Ovary (tissue), 3 donors: ENCODE measurements around the gene XCL2.

ENCODE experiments used
- EP300 ChIP-seq: sonication (generic); formaldehyde crosslinking; IDR thresholded peaks from one replicate; pipeline ENCODE4 v1.6.1; 2017; ENCODE audit warnings: antibody characterized with exemption
- POLR2A ChIP-seq: fragments of 450-650 bp; IDR thresholded peaks from one replicate; pipeline ENCODE4 v1.6.1; 2017; ENCODE audit warnings: antibody characterized with exemption, mild to moderate bottlenecking, moderate library complexity
- TF ChIP-seq, protein P1 (sequence below), 3 donors: fragments of 450-650 bp in 2 of 3; fragments of 200-600 bp in 1 of 3; IDR thresholded peaks; one replicate each; pipeline versions ENCODE4 v1.5.1 to v1.8.0; 2016 to 2022; ENCODE audit warnings: antibody characterized with exemption in 3 of 3, mild to moderate bottlenecking in 1 of 3
- donor health status: DM: no; HTN: no; CAD: no.

DNA sequence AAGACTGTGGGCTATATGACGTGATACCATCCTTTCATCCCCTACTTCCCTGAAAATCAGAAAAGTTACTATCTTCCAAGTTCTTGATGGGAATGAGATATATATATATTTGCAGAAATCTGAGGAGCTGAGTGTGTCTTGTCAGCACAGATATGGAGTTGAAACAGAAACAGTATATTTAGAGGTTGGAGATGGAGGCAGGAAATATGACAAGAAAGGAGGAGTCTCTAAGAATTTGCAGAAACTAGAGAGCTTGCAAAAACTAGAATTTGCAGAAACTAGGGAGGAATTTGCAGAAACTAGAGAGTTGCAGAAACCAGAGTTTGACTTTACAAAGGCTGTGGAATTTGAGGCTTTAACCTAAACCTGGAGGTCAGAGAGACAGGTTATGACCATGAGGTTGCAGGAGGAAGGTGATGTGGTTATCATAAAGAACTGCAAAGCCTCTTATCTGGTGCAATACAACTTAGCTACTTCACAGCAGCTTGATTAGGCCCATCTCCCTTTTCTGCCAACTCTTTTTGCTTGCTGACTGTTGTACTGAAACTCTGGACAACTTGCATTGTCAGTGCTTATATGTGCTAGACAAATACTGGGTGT, 22.3 kb downstream of the XCL2 start:
- no peak for TF ChIP-seq EP300
- TF ChIP-seq POLR2A = no peak
- TF ChIP-seq, protein P1, sequence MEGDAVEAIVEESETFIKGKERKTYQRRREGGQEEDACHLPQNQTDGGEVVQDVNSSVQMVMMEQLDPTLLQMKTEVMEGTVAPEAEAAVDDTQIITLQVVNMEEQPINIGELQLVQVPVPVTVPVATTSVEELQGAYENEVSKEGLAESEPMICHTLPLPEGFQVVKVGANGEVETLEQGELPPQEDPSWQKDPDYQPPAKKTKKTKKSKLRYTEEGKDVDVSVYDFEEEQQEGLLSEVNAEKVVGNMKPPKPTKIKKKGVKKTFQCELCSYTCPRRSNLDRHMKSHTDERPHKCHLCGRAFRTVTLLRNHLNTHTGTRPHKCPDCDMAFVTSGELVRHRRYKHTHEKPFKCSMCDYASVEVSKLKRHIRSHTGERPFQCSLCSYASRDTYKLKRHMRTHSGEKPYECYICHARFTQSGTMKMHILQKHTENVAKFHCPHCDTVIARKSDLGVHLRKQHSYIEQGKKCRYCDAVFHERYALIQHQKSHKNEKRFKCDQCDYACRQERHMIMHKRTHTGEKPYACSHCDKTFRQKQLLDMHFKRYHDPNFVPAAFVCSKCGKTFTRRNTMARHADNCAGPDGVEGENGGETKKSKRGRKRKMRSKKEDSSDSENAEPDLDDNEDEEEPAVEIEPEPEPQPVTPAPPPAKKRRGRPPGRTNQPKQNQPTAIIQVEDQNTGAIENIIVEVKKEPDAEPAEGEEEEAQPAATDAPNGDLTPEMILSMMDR (IDR thresholded peaks at IDR 0.05) = no peak
